GM18870 (cell line): ENCODE measurements around the gene COG3.

ENCODE experiments used
- ATAC-seq: cut with Tn5 transposase; IDR thresholded peaks from one replicate; pipeline ENCODE4 v1.9.1; 2021; ENCODE audit warnings: moderate library complexity; ENCODE audit not compliant: unreplicated experiment

The COG3 gene

DNA sequence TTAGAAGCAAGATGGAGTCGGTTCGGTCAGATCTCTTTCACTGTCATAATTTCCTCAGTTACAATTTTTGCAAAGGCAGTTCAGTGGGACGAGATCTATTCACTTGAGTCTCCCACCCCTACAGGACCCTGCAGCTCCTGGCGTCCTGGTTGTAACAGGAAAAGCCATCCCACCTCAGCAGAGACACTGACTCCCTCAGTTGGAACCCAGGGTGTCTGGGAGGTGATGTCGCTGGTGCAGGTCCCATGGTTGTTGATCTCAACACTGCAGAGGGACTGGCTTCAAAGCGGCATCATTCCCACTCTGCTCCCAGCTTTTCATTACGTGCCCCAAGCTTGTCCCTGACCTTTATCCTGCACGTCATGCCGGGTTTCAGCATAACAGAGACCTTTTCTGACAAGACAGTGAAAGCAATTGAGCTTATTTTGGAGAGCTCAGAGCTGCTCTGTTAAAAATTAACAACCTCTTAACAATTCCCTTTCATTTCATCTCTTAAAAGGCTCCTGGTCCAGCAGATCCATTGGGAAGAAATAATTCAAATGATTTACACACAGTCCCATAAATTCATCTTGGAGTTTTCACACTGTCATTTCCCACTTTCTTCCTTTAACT is 17.6 kb upstream of the COG3 start:
- ATAC-seq: no peak

DNA sequence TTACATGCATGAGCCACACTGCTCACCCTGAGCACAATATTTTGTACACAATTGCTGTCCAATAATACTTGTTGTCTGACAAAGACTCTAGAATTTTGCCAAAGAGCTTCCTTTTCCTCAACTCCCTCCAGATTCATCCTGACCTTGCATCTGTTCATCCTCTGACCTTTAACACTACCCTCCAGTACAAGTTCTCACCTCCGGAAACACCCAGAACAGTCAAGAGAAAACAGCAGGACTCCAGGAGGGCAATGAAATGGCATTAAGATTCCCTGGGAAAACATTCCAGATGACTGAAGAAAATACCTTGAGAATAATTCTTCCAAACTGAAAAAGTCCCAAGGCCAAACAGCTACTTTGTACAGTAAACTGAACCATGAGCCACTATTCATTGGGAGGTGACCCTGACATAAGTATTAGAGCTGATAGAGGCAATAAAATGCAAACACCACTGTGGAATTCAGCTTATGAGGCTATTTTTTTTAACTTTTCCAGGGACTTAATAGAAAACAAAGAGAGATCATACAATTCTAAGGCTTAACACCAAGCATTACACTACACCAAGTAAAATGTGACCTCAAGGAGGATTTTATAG is 15.7 kb upstream of the COG3 start:
- no peak for ATAC-seq

GRCh38 chr13:45451282-45451681 is 13.5 kb upstream of the COG3 start:
- ATAC-seq: no peak

DNA sequence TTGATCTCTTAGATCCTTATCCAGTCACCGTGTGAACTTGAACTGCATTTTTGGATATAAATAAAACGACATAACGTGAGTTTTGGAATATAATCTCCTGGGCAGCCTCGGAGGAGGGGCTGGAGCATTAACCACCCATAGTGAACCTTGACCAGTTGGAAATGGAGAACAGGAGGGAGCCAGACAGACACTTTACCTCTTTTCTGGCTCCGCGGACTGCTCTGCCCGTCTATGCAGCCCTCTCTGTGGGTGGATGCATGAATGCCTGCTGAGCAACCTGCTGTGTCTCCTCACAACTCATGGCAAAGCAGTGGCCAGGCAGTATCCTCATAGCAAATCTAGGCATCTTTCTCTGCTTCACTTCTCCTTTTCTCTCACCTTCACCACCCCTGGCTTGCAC is 10.5 kb upstream of the COG3 start:
- ATAC-seq: no peak

DNA sequence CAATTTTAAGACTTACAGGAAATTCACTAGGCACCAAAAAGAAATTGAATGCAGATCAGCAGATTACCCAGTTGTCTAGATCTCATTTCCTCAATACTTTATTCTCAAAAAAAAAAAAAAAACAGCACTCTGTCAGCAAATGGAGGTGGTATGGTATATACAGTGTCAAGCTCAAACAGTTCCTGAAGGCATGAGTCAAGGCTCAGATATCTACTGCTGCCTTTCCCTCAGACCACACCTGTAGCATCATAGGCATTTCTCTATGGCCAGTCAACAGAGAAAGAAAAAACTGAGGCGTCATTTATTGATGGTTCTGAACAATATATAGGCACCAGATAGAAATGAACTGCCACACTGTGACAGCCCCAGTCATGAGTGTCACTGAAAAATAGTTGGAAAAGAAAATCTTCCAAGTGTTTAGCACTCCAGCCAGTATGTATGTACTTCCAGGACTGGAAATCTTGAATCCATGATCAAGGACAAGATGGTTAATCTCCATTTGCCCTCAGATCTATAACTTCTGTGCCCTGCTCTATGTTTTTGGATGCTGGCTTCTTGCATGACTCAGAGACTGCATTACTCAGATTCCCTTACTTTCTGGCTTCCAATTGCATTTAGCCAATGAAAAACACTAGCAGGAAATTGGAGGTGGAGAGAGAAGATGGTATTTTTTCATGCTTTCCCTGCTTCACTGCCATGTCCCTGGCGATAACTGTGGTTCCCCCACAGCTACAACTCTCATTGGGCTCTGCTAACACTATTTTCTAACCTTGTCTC is 8.4 kb upstream of the COG3 start:
- ATAC-seq: no peak

GRCh38 chr13:45464141-45464686 is 525 bp upstream of the COG3 start:
- ATAC-seq: no peak

DNA sequence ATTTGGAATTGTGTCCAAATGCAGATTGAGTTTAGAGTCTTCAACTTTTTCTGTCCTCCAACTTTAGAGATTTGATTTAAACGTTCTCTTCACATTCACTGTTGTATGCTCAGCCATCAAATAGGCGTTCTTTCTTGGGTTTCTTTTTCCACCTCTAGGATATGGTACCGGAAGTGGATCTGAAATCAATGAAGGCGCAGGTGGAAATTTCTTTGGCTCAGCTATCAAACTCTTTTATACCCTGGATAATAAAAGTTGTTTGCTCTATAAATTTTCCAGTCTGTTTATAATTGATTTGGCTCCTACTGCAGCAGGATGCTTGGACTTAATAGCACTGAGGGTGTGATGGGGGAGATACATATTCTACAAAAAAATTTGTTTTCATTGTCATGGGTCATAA is 1.6 kb downstream of the COG3 start:
- no peak for ATAC-seq

DNA sequence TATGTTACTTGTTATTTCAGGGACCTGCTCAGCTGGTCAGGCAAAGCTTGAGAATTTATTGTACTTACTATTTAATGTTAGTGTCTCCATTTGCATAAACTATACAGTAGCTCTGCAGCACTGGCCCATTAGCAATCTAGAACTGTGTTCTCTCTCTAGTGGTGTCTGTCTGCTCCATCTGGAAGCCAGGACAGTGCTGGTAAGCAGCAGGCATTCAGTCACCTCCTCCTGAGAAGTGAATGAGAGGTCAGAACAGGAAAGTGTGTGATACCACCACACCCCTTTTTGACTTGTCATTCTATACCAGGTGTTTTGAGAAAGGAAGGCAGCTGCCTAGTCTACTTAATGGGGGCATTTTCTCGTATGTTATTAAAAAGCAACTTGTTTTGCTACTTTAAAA is 3.9 kb downstream of the COG3 start:
- ATAC-seq: no peak

DNA sequence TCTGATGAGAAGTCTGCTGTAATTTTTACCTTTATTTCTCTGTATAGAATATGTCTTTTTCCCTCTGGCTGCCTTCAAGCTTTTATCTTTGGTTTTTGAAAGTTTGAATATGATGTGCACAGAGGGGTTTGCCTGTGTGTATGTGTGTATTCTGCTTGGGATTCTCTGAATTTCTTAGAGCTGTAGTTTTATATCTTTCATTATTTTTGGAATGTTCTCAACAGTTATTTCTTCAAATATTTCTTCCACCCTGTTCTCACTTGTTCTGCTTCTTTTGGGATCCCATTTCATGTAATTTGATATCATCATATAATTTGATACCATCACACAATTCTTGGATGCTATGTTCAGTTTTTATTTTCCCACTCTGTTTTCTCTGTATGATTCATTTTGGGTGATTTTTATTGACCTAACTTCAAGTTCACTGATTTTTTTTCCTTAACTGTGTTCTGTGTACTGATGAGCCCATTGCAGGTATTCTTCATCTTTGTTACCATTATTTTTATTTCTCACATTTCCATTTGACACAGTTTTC is 7.5 kb downstream of the COG3 start:
- no peak for ATAC-seq

- no peak for ATAC-seq
Observed at GRCh38 chr13:45473627-45474026, 8.9 kb downstream of the COG3 start.

DNA sequence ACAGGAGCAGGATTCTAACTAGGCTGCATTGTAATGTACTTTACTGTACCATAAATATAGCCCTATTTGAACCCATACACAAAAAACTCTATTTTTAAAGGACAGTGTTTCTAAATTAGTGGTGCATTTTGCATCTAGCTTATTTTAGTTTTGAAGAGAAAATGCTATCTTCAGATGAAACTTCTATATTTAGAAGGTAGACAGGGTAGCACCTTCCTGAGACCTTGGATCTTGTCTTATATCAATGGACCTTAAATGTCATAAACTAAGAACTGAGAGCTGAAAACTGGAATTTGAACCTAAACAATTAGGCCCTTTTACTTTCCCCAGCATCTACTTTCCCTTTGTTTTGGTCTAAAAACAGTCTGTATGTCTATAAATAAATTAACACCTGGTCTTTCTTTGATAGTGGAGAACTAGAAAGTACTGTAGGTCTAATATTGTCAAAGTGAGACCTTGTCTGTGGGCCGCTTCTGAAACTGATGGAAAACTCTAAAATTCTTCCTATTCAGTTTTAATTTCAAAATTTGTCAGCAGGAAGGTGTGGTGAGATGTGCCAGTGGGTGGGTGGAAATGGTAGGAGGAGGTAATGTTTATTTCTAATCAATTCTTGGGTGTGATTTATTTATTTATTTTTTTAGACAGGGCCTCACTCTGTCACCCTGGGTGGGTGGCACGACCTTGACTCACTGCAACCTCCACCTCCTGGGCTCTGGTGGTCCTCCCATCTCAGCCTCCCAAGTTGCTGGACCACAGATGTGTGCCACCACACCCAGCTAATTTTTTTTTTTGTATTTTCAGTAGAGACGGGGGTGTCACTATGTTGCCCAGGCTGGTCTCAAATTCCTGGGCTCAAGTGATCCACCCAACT is 10.1 kb downstream of the COG3 start:
- ATAC-seq: no peak

- ATAC-seq: no peak
Observed at GRCh38 chr13:45479661-45480060, 14.9 kb downstream of the COG3 start.

DNA sequence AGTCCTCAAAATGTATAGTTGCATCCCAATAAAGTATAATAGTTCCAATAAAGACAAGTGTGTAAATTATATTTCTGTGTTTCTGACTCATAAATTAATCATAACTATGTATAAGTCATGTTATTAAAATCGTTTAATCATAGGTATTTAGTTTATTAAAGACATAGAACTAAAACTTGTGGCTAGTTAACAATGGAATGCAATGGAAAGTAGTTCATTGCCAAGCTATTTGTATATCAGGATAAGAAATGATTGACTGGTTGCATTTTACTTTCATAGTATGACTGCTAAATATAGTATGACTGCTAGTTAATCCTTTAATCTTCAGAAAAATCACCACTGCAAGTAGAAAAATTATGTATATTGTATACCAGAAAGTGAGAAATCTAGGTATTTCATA is 16.9 kb downstream of the COG3 start:
- ATAC-seq: no peak

GRCh38 chr13:45482571-45483173 is 17.9 kb downstream of the COG3 start:
- ATAC-seq: no peak

- ATAC-seq: no peak
Observed at GRCh38 chr13:45487604-45488003, 22.9 kb downstream of the COG3 start.

GRCh38 chr13:45490068-45490467 is 25.3 kb downstream of the COG3 start:
- no peak for ATAC-seq

DNA sequence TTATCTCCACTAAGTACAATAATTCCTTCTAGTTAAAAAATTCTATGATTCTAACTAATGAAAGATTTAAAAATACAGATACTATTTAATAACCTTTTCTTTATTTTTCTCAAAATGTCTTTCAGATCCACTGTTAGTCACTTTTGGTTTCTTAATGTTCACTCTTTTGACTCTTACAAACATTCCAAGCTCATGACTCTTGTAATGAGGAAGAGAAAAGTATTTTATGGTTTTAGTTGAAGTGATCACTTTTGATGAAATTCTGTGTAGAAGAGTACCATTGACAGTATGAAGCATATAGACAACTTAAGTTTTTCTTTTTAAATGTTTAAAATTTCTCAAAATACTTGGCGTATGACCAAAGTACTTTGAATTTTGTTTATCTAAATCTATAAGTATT is 27.8 kb downstream of the COG3 start:
- no peak for ATAC-seq

DNA sequence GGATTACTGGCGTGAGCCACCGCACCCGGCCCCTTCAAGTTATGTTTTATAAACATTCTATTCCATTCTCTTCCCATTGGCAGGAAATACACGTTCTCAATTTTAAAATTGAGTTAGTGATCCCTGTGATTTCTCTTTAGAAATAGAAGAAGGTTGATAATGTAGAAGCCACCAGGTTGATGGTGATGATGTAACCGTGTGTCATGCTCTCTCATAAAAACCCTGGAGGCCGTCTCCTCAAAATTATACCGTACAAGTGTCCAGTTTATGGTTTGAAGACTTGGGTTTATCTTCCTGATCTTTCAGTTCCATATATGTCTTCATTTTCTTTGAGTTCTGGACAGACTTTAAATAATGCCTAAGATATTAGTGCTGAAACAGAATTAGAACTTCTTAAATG is 32.2 kb downstream of the COG3 start:
- ATAC-seq: no peak

GRCh38 chr13:45500492-45501174 is 35.9 kb downstream of the COG3 start:
- ATAC-seq: no peak

GRCh38 chr13:45501175-45501526 is 36.4 kb downstream of the COG3 start:
- ATAC-seq: no peak
